Neural cell (in vitro differentiated cells): ENCODE results near the gene ATP2C1. TPM values are rescaled to one million over a fixed set of nuclear protein-coding genes. Genes with fewer than 3 reads are reported as not detected.
A peak's percentile ranks its signal among the peaks of the same experiment; 100 is the strongest.

Experiments
- H2AFZ ChIP-seq: fragments of 200-600, 300-800 bp; sonication (generic), shearing (Covaris generic); 2 replicates; pipeline ENCODE4 v1.6.0; 2014; ENCODE audit warnings: low read depth, mild to moderate bottlenecking, antibody characterized with exemption, low read length, moderate library complexity
- H3F3A ChIP-seq: fragments of 200-600 bp; shearing (Covaris generic); 2 replicates; pipeline ENCODE4 v1.6.1; 2016; ENCODE audit warnings: mild to moderate bottlenecking, moderate library complexity, mixed read lengths, antibody characterized with exemption, low read length; ENCODE audit not compliant: insufficient read depth, poor library complexity, severe bottlenecking
- H3K27ac ChIP-seq: fragments of 200-600, 300-800 bp; sonication (generic), shearing (Covaris generic); 2 replicates; pipeline ENCODE4 v1.5.1; 2014; ENCODE audit warnings: mild to moderate bottlenecking, low read length, moderate library complexity
- H3K27me3 ChIP-seq: fragments of 300-800, 200-600 bp; sonication (generic), shearing (Covaris generic); 2 replicates; pipeline ENCODE4 v1.6.0; 2014; ENCODE audit warnings: mild to moderate bottlenecking, low read depth, low read length, moderate library complexity; ENCODE audit not compliant: insufficient read depth
- H3K36me3 ChIP-seq: fragments of 300-800, 200-600 bp; sonication (generic), shearing (Covaris generic); 2 replicates; pipeline ENCODE4 v1.5.1; 2014; ENCODE audit warnings: mild to moderate bottlenecking, antibody characterized with exemption, low read length, moderate library complexity; ENCODE audit not compliant: insufficient read depth
- H3K4me2 ChIP-seq: fragments of 300-800, 200-600 bp; sonication (generic), shearing (Covaris generic); 2 replicates; pipeline ENCODE4 v1.6.0; 2014; ENCODE audit warnings: mild to moderate bottlenecking, low read length
- H3K4me3 ChIP-seq: fragments of 300-800, 200-600 bp; sonication (generic), shearing (Covaris generic); 2 replicates; pipeline ENCODE4 v1.5.1; 2014; ENCODE audit warnings: mild to moderate bottlenecking, low read length, moderate library complexity
- H3K79me2 ChIP-seq: fragments of 200-600 bp; shearing (Covaris generic); replicated peaks from 2 replicates; pipeline ENCODE4 v1.6.0; 2014; ENCODE audit warnings: mild to moderate bottlenecking, low read length, moderate library complexity; ENCODE audit not compliant: insufficient read depth
- H3K9ac ChIP-seq: fragments of 300-800, 200-600 bp; sonication (generic), shearing (Covaris generic); 2 replicates; pipeline ENCODE4 v1.6.1; 2016; ENCODE audit warnings: mild to moderate bottlenecking, low read length, mixed read lengths
- H3K9me2 ChIP-seq: fragments of 200-600 bp; shearing (Covaris generic); 2 replicates; pipeline ENCODE4 v1.6.1; 2016; ENCODE audit warnings: mild to moderate bottlenecking, low read length, mixed read lengths; ENCODE audit not compliant: insufficient read depth
- H3K9me3 ChIP-seq: fragments of 200-600, 300-800 bp; sonication (generic), shearing (Covaris generic); 2 replicates; pipeline ENCODE4 v1.6.1; 2016; ENCODE audit warnings: mild to moderate bottlenecking, mixed run types, low read length, moderate library complexity, mixed read lengths
- H4K20me1 ChIP-seq: fragments of 200-600 bp; shearing (Covaris generic); 2 replicates; pipeline ENCODE4 v1.6.1; 2016; ENCODE audit warnings: mild to moderate bottlenecking, mixed run types; ENCODE audit not compliant: insufficient read depth
- CTCF ChIP-seq: fragments of 450-650 bp; IDR thresholded peaks from 2 replicates; pipeline ENCODE4 v1.5.1; 2014; ENCODE audit warnings: antibody characterized with exemption, mild to moderate bottlenecking, moderate library complexity; ENCODE audit not compliant: poor library complexity, severe bottlenecking
- EP300 ChIP-seq: fragments of 450-650 bp; conservative IDR thresholded peaks from 2 replicates; pipeline ENCODE4 v1.6.1; 2014; ENCODE audit warnings: antibody characterized with exemption, mild to moderate bottlenecking, moderate library complexity; ENCODE audit not compliant: poor library complexity, severe bottlenecking
- EZH2 ChIP-seq: fragments of 200-600, 300-800 bp; shearing (Covaris generic), sonication (generic); IDR thresholded peaks from 2 replicates; pipeline ENCODE4 v1.6.1; 2014; ENCODE audit warnings: antibody characterized with exemption, low read length, borderline replicate concordance, mild to moderate bottlenecking; ENCODE audit not compliant: insufficient read depth, poor library complexity, severe bottlenecking
- POLR2AphosphoS5 ChIP-seq: IDR thresholded peaks from 2 replicates; pipeline ENCODE4 v1.6.1; 2012
- RAD21 ChIP-seq: fragments of 450-650 bp; conservative IDR thresholded peaks from 2 replicates; pipeline ENCODE4 v1.6.1; 2014; ENCODE audit warnings: antibody characterized with exemption, mild to moderate bottlenecking, moderate library complexity
- REST ChIP-seq: IDR thresholded peaks from 2 replicates; pipeline ENCODE4 v1.6.1; 2012; ENCODE audit warnings: borderline replicate concordance
- SMC3 ChIP-seq: fragments of 450-650 bp; conservative IDR thresholded peaks from 2 replicates; pipeline ENCODE4 v1.6.1; 2014; ENCODE audit warnings: antibody characterized with exemption, mild to moderate bottlenecking, moderate library complexity; ENCODE audit not compliant: poor library complexity
- TAF1 ChIP-seq: IDR thresholded peaks from 2 replicates; pipeline ENCODE4 v1.6.1; 2012; ENCODE audit warnings: low read depth
- polyA plus RNA-seq: library from polyadenylated mRNA; depleted of rRNA; stranded (reverse); fragments of >200 nt; gene quantifications from 2 replicates; pipeline ENCODE4 v1.2.3, GENCODE V29; 2014

ATP2C1 gene
- polyA plus RNA-seq, 1 donor from 2014 or later = 134 TPM

DNA sequence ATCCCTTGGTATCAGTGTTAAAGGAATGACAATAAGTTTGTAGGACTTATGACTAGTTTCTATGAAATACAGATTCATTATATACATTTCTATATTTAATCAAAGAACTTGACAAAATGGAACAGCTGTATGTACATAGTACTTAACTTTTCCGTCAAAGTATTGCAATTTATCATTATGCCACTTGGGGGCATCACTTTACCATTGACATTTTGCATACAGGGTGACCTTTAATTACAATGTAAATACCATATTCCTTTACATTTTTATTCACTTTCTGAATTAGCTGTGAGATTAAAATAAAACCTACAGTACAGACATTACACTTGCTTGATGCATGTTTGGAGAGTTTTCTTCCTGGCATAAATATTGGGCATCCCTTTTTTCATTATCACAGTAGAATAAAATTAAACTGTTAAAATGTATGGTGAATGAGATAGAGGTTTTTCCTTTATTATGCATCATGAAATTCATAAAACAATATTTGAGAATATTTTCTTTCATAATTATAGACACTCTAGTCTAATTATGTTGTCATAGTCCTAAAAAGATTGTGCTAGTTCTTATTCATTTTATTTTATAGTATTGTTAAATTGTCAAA, 139.7 kb downstream of the ATP2C1 start:
- H3K9me3 ChIP-seq = no peaks in the 10 kb centered on the region
- H3K4me3 ChIP-seq = no peak overlapping the region
- TF ChIP-seq TAF1 (no peak), SMC3 (peak; percentile 78), EP300 (no peak), RAD21 (peak; percentile 82), CTCF (peak; percentile 80), POLR2AphosphoS5 (no peak)
- no peak overlapping the region for H3K9ac ChIP-seq
- H3K36me3 ChIP-seq = no peaks in the 10 kb centered on the region
- no peaks in the 10 kb centered on the region for H3K79me2 ChIP-seq
- no peak overlapping the region for H2AFZ ChIP-seq
- H3K9me2 ChIP-seq = no peaks in the 10 kb centered on the region
- H3F3A ChIP-seq = no peaks in the 10 kb centered on the region
- no peak overlapping the region for H3K4me2 ChIP-seq
- H3K27ac ChIP-seq = no peak overlapping the region
- no peaks in the 10 kb centered on the region for H4K20me1 ChIP-seq
- H3K27me3 ChIP-seq = no peaks in the 10 kb centered on the region

DNA sequence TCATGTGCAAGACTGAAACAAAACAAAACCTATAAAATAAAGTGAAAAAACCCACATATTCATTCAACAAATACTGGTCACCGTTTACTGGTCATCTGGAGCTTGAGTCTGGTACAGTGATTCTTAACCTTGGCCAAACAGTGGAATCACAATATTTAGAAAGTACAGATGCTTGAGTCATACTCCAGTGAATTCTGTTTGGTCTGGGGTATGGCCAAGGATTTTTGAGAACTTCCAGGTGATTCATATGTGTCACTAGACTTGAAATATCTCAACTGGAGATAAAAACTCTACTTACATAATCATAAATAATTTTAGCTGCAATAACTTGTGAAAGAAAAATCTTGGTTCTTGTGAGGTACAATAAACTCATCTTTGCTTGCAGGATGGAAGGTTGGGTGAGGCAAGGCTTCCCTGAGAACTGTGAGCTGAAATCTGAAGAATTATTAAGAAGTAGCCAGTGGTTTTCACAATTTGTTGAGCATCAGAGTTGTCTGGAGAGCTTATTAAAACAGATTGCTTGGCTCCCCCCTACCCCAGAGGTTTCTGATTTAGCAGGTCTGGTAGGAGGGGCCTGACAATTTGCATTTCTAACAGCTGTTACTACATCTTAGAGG, 142.4 kb downstream of the ATP2C1 start:
- Histone ChIP-seq H3F3A (no peaks in the 10 kb centered on the region), H3K27ac (no peak overlapping the region), H3K9ac (no peak overlapping the region), H3K4me2 (no peak overlapping the region), H3K36me3 (no peaks in the 10 kb centered on the region), H4K20me1 (no peaks in the 10 kb centered on the region), H3K4me3 (no peak overlapping the region), H3K9me3 (no peaks in the 10 kb centered on the region), H3K9me2 (no peaks in the 10 kb centered on the region), H2AFZ (no peak overlapping the region), H3K27me3 (no peaks in the 10 kb centered on the region), H3K79me2 (no peaks in the 10 kb centered on the region)
- TF ChIP-seq REST = no peak

DNA sequence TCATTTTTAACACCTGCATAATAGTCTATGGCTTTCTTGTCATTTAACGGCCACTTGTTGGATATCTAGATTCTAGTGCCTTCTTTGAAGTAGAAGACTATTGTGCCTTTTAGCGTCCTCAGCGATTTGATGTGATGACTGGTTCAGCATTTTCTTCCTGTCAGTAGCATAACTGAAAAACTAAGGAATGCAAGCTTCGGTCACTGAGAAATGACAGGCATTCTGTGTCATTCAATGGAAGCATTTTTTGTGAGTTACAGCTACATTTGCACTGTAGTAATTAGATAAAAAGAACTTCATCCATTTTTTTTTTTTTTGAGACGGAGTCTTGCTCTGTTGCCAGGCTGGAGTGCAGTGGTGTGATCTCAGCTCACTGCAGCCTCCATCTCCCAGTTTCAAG, 143.1 kb downstream of the ATP2C1 start:
- TF ChIP-seq SMC3 = no peak
- TF ChIP-seq EZH2 = no peak
- no peak for TF ChIP-seq RAD21
- TF ChIP-seq POLR2AphosphoS5 = no peak
- no peak for TF ChIP-seq TAF1
- no peak for TF ChIP-seq CTCF
- no peak for TF ChIP-seq REST
- Histone ChIP-seq H3K79me2 (no peaks in the 10 kb centered on the region), H3K9ac (no peak overlapping the region), H3K9me3 (no peaks in the 10 kb centered on the region), H3K4me2 (no peak overlapping the region), H3K9me2 (no peaks in the 10 kb centered on the region), H3K36me3 (no peaks in the 10 kb centered on the region), H3K27me3 (no peaks in the 10 kb centered on the region), H2AFZ (no peak overlapping the region), H3K27ac (no peak overlapping the region), H3K4me3 (no peak overlapping the region), H4K20me1 (no peaks in the 10 kb centered on the region), H3F3A (no peaks in the 10 kb centered on the region)
